ENCODE measurements around the gene CASK. TPM values are rescaled to one million over a fixed set of nuclear protein-coding genes. Genes with fewer than 3 reads are reported as not detected.
A peak's percentile ranks its signal among the peaks of the same experiment; 100 is the strongest.
"Not testable (repeated sequence)": the region's sequence is repeated elsewhere in the genome, so short reads cannot be mapped to it uniquely, and the experiment has no call there.

Gene CASK
- total and polyA plus RNA-seq, 2 of the 13 experiments (the other 11 are each of a cell fraction or from before 2014, with no cell fraction given): 14.5 to 16.0 TPM

DNA sequence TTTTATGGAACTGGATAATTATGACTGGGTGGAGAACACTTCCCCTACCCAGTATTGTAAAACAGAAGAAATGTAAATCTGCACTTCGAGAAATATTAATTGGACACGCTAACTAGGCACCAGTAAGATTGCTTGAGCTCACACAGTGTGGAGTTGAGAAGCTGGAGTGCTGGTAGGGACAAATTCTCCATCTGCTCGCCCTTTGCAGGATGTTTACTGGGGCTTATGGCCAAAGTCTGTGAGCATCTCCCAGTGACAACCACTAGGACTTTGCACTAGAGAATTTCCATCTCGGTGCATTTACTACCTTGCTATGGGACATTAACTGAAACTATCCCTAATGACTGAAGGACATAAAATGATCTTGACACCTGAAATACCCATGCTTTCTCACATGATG is 268.3 kb downstream of the CASK start (continued):
- TF ChIP-seq, protein P1, sequence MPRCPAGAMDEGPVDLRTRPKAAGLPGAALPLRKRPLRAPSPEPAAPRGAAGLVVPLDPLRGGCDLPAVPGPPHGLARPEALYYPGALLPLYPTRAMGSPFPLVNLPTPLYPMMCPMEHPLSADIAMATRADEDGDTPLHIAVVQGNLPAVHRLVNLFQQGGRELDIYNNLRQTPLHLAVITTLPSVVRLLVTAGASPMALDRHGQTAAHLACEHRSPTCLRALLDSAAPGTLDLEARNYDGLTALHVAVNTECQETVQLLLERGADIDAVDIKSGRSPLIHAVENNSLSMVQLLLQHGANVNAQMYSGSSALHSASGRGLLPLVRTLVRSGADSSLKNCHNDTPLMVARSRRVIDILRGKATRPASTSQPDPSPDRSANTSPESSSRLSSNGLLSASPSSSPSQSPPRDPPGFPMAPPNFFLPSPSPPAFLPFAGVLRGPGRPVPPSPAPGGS (CRISPR knock-in tag; IDR thresholded peaks at IDR 0.05): no peak
- no peak for TF ChIP-seq KLF12 (CRISPR knock-in tag; IDR thresholded peaks at IDR 0.05; ENCODE audit: borderline replicate concordance)
- no peak for TF ChIP-seq NR2F6 (IDR thresholded peaks at IDR 0.05)
- no peak for TF ChIP-seq NR2F6 (CRISPR knock-in tag; IDR thresholded peaks at IDR 0.05)
- no peak for TF ChIP-seq TBP (CRISPR knock-in tag; IDR thresholded peaks at IDR 0.05)

DNA sequence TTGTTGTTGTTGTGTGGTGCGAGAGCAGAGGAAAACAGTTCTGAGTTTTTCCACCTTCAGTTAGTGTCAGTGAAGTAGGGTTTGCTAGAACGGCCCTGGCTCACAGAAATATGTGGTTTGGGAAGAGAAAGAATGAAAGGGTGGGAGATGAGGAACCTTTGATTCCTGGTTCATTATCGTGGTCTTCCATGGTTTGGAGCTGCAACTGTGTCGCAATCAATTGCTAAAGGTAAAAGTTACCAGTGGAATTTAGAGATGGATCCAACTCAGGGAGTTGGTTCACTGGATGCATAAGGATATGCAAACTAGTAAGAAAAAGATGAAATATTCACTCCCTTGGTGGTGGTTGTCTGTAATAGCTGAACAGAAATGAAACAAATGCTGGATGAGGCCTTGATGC is 270.2 kb downstream of the CASK start:
- Histone ChIP-seq H3K4me1 (ENCODE audit: insufficient read depth, low read length) (no peaks in the 10 kb centered on the region; the same call in 1 of the 2 replicates), H3K79me2 (ENCODE audit: insufficient read depth, low read length) (no peaks in the 10 kb centered on the region), H3K27me3 (ENCODE audit: control insufficient read depth in 1 of 2, insufficient read depth in 2 of 2, low read length in 2 of 2) (no peaks in the 10 kb centered on the region), H3K9me3 (ENCODE audit: low read length) (no peaks in the 10 kb centered on the region), H4K20me1 (ENCODE audit: insufficient read depth, low read length) (no peaks in the 10 kb centered on the region), H3K27ac (ENCODE audit: extremely low read length, insufficient read depth, low read length) (no peak overlapping the region), H2AFZ (ENCODE audit: low read length) (no peak overlapping the region), H3K36me3 (replicated peaks in 1 of 2; ENCODE audit: control insufficient read depth in 1 of 2, insufficient read depth in 2 of 2, low read length in 2 of 2) (peaks cover 0 to 3% of the 10 kb centered on the region in 2 experiments; a peak in 1 of 5 replicates), H3K4me2 (ENCODE audit: low read depth, low read length) (no peak overlapping the region), H3K9ac (ENCODE audit: insufficient read depth, low read depth, low read length) (no peak overlapping the region), H3K4me3 (replicated peaks in 1 of 3; ENCODE audit: insufficient read depth in 1 of 3, low read depth in 2 of 3, low read length in 3 of 3) (no peak overlapping the region)
- ATAC-seq (no peak), DNase-seq (ENCODE audit: low spot score) (no peak), FAIRE-seq (no peak)
- intact Hi-C loops (cut with micrococcal nuclease; ENCODE audit: unreplicated experiment): no loop called here
- POLR2A ChIA-PET: no interaction called here
- in situ Hi-C loops (cut with HindIII; ENCODE audit: extremely low pct_ligation_motif_present, low pct_unique_long_range_greater_than_20kb): no loop called here
- WGBS (ENCODE audit: low lambda C conversion rate): 100% methylated on average over 4 of the region's 4 CpGs
- CTCF ChIA-PET (ENCODE audit: low intra/inter-chr PET ratio, low total read pairs): no interaction called here
- no TSS peak for BruUV-seq (replicated peaks)
- TF ChIP-seq CEBPB (IDR thresholded peaks at IDR 0.05; ENCODE audit: borderline replicate concordance, low read depth, low read length) (peak; percentile 66), RXRB (CRISPR knock-in tag; IDR thresholded peaks at IDR 0.05; ENCODE audit: borderline replicate concordance) (no peak)
- TF ChIP-seq, protein P2, sequence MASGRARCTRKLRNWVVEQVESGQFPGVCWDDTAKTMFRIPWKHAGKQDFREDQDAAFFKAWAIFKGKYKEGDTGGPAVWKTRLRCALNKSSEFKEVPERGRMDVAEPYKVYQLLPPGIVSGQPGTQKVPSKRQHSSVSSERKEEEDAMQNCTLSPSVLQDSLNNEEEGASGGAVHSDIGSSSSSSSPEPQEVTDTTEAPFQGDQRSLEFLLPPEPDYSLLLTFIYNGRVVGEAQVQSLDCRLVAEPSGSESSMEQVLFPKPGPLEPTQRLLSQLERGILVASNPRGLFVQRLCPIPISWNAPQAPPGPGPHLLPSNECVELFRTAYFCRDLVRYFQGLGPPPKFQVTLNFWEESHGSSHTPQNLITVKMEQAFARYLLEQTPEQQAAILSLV (CRISPR knock-in tag; IDR thresholded peaks at IDR 0.05; ENCODE audit: borderline replicate concordance): no peak
- TF ChIP-seq, protein P3, sequence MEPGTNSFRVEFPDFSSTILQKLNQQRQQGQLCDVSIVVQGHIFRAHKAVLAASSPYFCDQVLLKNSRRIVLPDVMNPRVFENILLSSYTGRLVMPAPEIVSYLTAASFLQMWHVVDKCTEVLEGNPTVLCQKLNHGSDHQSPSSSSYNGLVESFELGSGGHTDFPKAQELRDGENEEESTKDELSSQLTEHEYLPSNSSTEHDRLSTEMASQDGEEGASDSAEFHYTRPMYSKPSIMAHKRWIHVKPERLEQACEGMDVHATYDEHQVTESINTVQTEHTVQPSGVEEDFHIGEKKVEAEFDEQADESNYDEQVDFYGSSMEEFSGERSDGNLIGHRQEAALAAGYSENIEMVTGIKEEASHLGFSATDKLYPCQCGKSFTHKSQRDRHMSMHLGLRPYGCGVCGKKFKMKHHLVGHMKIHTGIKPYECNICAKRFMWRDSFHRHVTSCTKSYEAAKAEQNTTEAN (CRISPR knock-in tag; conservative IDR thresholded peaks at IDR 0.05): no peak

DNA sequence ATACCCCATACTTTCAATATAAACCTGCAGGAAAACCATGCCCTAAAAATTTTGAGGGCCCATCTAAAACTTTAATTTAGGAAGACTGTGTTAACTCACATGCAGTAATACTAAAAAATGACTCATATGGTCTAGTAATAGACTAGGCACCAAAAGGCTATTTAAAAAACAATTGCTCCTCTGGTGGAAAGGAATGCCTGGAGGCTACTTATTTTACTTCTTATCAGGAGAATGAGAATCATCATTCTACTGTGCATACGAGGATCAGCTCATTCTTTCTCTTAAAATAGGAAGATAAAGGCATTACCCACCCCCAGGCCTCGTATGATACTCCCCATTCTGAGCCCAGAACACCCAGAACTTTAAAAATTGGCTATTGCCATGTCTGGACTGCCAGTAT is 277.2 kb downstream of the CASK start:
- H3K4me2 ChIP-seq (ENCODE audit: low read depth, low read length); ATAC-seq; H4K20me1 ChIP-seq (ENCODE audit: insufficient read depth, low read length); FAIRE-seq; H3K27me3 ChIP-seq (ENCODE audit: control insufficient read depth in 1 of 2, insufficient read depth in 2 of 2, low read length in 2 of 2); intact Hi-C loops (cut with micrococcal nuclease; ENCODE audit: unreplicated experiment); DNase-seq (ENCODE audit: low spot score); H3K27ac ChIP-seq (ENCODE audit: extremely low read length, insufficient read depth, low read length); H3K36me3 ChIP-seq (replicated peaks in 1 of 2; ENCODE audit: control insufficient read depth in 1 of 2, insufficient read depth in 2 of 2, low read length in 2 of 2); H2AFZ ChIP-seq (ENCODE audit: low read length); H3K79me2 ChIP-seq (ENCODE audit: insufficient read depth, low read length); H3K9ac ChIP-seq (ENCODE audit: insufficient read depth, low read depth, low read length); H3K4me1 ChIP-seq (ENCODE audit: insufficient read depth, low read length); in situ Hi-C loops (cut with HindIII; ENCODE audit: extremely low pct_ligation_motif_present, low pct_unique_long_range_greater_than_20kb); H3K9me3 ChIP-seq (ENCODE audit: low read length); POLR2A ChIA-PET; H3K4me3 ChIP-seq (replicated peaks in 1 of 3; ENCODE audit: insufficient read depth in 1 of 3, low read depth in 2 of 3, low read length in 3 of 3); BruUV-seq (replicated peaks); CTCF ChIA-PET (ENCODE audit: low intra/inter-chr PET ratio, low total read pairs): not testable (repeated sequence)
- WGBS (ENCODE audit: low lambda C conversion rate): 100% methylated on average over 2 of the region's 2 CpGs

All from HepG2 (cell line).